Caco-2 (cell line): Measurements from ENCODE around the gene CCDC71. TPM values are rescaled to one million over a fixed set of nuclear protein-coding genes. Genes with fewer than 3 reads are reported as not detected.

Experiments used
- BruUV-seq: library from RNA; stranded (reverse); fragments of 400-500 nt; replicated peaks from 2 replicates; lab custom pipeline; 2021; lab: Mats Ljungman, UMichigan
- CTCF ChIA-PET: fragments of 300-600 bp; sonication (Branson Sonifier 250); formaldehyde crosslinking; loops from one replicate; lab custom pipeline; 2022; ENCODE audit warnings: antibody characterized with exemption; lab: Charles Lee
- POLR2A ChIA-PET: fragments of 300-600 bp; sonication (Branson Sonifier 250); formaldehyde crosslinking; loops from one replicate; lab custom pipeline; 2022; ENCODE audit warnings: antibody characterized with exemption; lab: Charles Lee
- DNase-seq, 2 experiments: peaks; one replicate each; pipeline versions ENCODE4 v3.0.0 to v3.0.0-alpha.2; 2020 to 2022
- H3K27me3 ChIP-seq: replicated peaks from 2 replicates; pipeline ENCODE4 v1.6.0; 2011; ENCODE audit warnings: low read length; ENCODE audit not compliant: control insufficient read depth, insufficient read depth
- H3K36me3 ChIP-seq: 2 replicates; pipeline ENCODE4 v1.5.1; 2011; ENCODE audit warnings: low read length; ENCODE audit not compliant: control insufficient read depth, insufficient read depth
- H3K4me1 ChIP-seq: fragments of 250-450 bp; sonication (Bioruptor Pico); 2 replicates; pipeline ENCODE4 v1.5.1; 2020; ENCODE audit warnings: mild to moderate bottlenecking
- H3K4me3 ChIP-seq: 2 replicates; pipeline ENCODE4 v1.5.1; 2011; ENCODE audit warnings: low read depth, mild to moderate bottlenecking, control low read depth, low read length
- H3K9me3 ChIP-seq: fragments of 250-450 bp; sonication (Bioruptor Pico); 2 replicates; pipeline ENCODE4 v1.5.1; 2020; ENCODE audit warnings: mild to moderate bottlenecking, moderate library complexity
- H3K27ac Mint-ChIP-seq: one replicate; pipeline ENCODE4 v1.8.0; 2022; ENCODE audit warnings: mixed read lengths; ENCODE audit not compliant: unreplicated experiment
- H3K27me3 Mint-ChIP-seq: one replicate; pipeline ENCODE4 v1.8.0; 2022; ENCODE audit warnings: mixed read lengths; ENCODE audit not compliant: insufficient read depth, unreplicated experiment
- H3K36me3 Mint-ChIP-seq: one replicate; pipeline ENCODE4 v1.8.0; 2022; ENCODE audit warnings: mild to moderate bottlenecking, mixed read lengths; ENCODE audit not compliant: insufficient read depth, unreplicated experiment
- H3K4me1 Mint-ChIP-seq: one replicate; pipeline ENCODE4 v1.8.0; 2022; ENCODE audit warnings: low read depth, mixed read lengths; ENCODE audit not compliant: unreplicated experiment
- H3K4me3 Mint-ChIP-seq: one replicate; pipeline ENCODE4 v1.8.0; 2022; ENCODE audit warnings: mild to moderate bottlenecking, moderate library complexity, mixed read lengths; ENCODE audit not compliant: unreplicated experiment
- H3K9me3 Mint-ChIP-seq: one replicate; pipeline ENCODE4 v1.8.0; 2022; ENCODE audit warnings: mixed read lengths; ENCODE audit not compliant: unreplicated experiment
- intact Hi-C: fragments of 100-400 bp; cut with micrococcal nuclease; formaldehyde crosslinking; loops from one replicate; pipeline ENCODE4 v1.10.0; 2022; ENCODE audit not compliant: unreplicated experiment
- total RNA-seq: library from RNA; stranded (reverse); gene quantifications from 2 replicates; pipeline ENCODE4 v1.2.3, GENCODE V29; 2022
- TF ChIP-seq, protein P1 (sequence below), 2 experiments: fragments of 200-600 bp in 1 of 2; IDR thresholded peaks; 1 replicate in 1 of 2; 2 replicates in 1 of 2; pipeline versions ENCODE4 v1.5.1 to v1.8.0; 2011 to 2022; ENCODE audit warnings: antibody characterized with exemption in 1 of 2, control low read depth in 1 of 2, inconsistent platforms in 1 of 2, low read depth in 1 of 2, low read length in 1 of 2, mild to moderate bottlenecking in 1 of 2, moderate library complexity in 1 of 2; ENCODE audit not compliant: insufficient read depth in 1 of 2, severe bottlenecking in 1 of 2, unreplicated experiment in 1 of 2

Gene CCDC71
- total RNA-seq, 1 experiment from 2014 or later = 15.9 TPM

DNA sequence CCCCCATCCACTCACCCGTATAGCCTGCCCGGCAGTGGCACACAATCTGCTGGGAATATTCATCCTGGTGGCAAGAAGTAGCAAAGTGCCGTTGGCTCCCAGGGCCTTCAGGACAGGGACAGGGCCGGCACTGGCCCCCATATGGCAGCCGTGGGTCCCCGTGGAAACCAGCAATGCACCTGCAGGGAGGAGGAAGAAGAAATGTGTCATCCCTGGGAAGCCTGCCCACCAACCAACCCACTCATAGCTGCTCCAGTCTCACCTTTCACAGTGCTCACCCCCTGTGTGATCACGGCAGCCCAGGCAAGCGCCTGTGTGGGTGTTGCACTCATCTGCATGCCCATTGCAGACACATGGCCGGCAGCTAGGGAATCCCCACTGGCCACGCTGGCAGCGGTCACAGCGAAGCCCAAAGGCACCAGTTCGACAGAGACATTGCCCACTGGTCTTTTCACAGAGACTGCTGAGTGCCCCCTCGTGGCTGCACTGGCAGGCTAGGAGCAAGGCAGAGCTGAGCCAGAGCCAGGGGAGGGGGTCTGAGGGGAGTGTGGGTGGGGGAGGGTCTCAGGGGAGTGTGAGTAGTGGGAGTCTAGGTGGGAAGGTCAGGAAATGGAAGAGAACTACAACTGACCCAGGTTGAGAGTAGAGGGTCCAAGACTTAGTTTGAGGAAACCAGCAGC lies 41.0 kb downstream of the CCDC71 start:
- Histone ChIP-seq H3K9me3 (no peaks in the 10 kb centered on the region), H3K4me1 (peaks cover 3% of the 10 kb centered on the region; the same call in 1 of the 2 replicates), H3K4me3 (no peak overlapping the region), H3K36me3 (peaks cover 4% of the 10 kb centered on the region; the same call in 1 of the 2 replicates), H3K27me3 (no peaks in the 10 kb centered on the region)
- CTCF ChIA-PET = no interaction called here
- H3K27ac Mint-ChIP-seq = no peak overlapping the region
- POLR2A ChIA-PET = no interaction called here
- no TSS peak for BruUV-seq
- no peak overlapping the region for H3K4me3 Mint-ChIP-seq
- TF ChIP-seq, protein P1, sequence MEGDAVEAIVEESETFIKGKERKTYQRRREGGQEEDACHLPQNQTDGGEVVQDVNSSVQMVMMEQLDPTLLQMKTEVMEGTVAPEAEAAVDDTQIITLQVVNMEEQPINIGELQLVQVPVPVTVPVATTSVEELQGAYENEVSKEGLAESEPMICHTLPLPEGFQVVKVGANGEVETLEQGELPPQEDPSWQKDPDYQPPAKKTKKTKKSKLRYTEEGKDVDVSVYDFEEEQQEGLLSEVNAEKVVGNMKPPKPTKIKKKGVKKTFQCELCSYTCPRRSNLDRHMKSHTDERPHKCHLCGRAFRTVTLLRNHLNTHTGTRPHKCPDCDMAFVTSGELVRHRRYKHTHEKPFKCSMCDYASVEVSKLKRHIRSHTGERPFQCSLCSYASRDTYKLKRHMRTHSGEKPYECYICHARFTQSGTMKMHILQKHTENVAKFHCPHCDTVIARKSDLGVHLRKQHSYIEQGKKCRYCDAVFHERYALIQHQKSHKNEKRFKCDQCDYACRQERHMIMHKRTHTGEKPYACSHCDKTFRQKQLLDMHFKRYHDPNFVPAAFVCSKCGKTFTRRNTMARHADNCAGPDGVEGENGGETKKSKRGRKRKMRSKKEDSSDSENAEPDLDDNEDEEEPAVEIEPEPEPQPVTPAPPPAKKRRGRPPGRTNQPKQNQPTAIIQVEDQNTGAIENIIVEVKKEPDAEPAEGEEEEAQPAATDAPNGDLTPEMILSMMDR (IDR thresholded peaks at IDR 0.05; ENCODE audit: insufficient read depth in 1 of 2, low read depth in 1 of 2, low read length in 1 of 2, severe bottlenecking in 1 of 2, unreplicated experiment in 1 of 2) = no peak
- H3K27me3 Mint-ChIP-seq = no peaks in the 10 kb centered on the region
- H3K4me1 Mint-ChIP-seq = no peaks in the 10 kb centered on the region
- DNase-seq = no peak
- intact Hi-C loops = no loop called here
- peaks cover 26% of the 10 kb centered on the region for H3K36me3 Mint-ChIP-seq
- H3K9me3 Mint-ChIP-seq = no peaks in the 10 kb centered on the region

DNA sequence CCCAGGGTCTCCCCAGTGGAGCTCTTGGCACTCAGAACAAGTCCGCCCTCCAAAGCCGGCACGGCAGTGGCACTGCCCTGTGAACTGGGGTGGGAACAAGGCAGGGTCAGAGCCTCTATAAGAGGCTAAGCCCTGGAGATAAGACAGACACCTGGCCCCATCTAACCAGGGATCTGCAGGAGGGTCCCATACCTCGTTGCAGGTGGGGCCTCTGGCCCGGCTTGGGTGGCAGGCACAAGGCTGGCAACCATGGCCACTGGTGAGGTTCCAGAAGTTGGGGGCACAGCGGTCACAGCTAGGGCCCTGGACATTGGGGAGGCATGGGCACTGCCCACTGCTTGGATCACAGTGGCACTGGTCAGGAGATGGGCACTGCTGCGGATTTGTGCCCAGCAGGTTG lies 41.9 kb downstream of the CCDC71 start:
- ChIA-PET CTCF (no interaction called here), POLR2A (no interaction called here)
- TF ChIP-seq, protein P1 (IDR thresholded peaks at IDR 0.05; ENCODE audit: insufficient read depth in 1 of 2, low read depth in 1 of 2, low read length in 1 of 2, severe bottlenecking in 1 of 2, unreplicated experiment in 1 of 2) = no peak
- Histone ChIP-seq H3K36me3 (peaks cover 2% of the 10 kb centered on the region; the same call in 1 of the 2 replicates), H3K4me3 (no peak overlapping the region), H3K4me1 (peaks cover 9% of the 10 kb centered on the region; the same call in 1 of the 2 replicates), H3K27me3 (no peaks in the 10 kb centered on the region), H3K9me3 (no peaks in the 10 kb centered on the region)
- H3K4me3 Mint-ChIP-seq = no peak overlapping the region
- DNase-seq = no peak
- no peaks in the 10 kb centered on the region for H3K4me1 Mint-ChIP-seq
- peaks cover 21% of the 10 kb centered on the region for H3K36me3 Mint-ChIP-seq
- H3K27me3 Mint-ChIP-seq = no peaks in the 10 kb centered on the region
- BruUV-seq = no TSS peak
- intact Hi-C loops = no loop called here
- H3K27ac Mint-ChIP-seq = no peak overlapping the region
- H3K9me3 Mint-ChIP-seq = no peaks in the 10 kb centered on the region

DNA sequence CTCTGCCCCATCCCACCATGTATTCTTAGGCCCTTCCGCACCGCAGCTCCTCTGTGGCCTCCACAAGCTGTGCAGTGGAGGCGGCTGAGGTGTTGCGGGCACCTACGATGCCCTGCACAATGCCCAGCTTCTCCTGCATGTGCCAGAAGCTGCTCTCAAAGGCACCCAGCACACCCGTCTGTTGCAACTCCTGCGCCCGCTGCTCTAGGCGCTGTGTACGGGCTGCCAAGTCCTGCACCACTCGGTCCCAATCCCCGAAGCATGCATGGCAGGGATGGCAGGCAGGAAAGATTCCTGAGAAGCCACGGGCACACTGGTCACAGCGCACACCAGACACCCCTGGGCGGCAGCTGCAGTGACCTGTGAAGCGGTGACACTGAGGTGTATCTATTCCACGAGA lies 42.4 kb downstream of the CCDC71 start:
- CTCF ChIA-PET = no interaction called here
- DNase-seq = no peak
- no TSS peak for BruUV-seq
- peaks cover 2% of the 10 kb centered on the region; the same call in 1 of the 2 replicates for H3K36me3 ChIP-seq
- H3K27me3 ChIP-seq = no peaks in the 10 kb centered on the region
- no peaks in the 10 kb centered on the region for H3K9me3 ChIP-seq
- Mint-ChIP-seq H3K27ac (no peak overlapping the region), H3K9me3 (no peaks in the 10 kb centered on the region), H3K4me3 (no peak overlapping the region), H3K4me1 (no peaks in the 10 kb centered on the region), H3K27me3 (no peaks in the 10 kb centered on the region), H3K36me3 (peaks cover 23% of the 10 kb centered on the region)
- TF ChIP-seq, protein P1 (IDR thresholded peaks at IDR 0.05; ENCODE audit: insufficient read depth in 1 of 2, low read depth in 1 of 2, low read length in 1 of 2, severe bottlenecking in 1 of 2, unreplicated experiment in 1 of 2) = no peak
- intact Hi-C loops = no loop called here
- H3K4me3 ChIP-seq = no peak overlapping the region
- H3K4me1 ChIP-seq = peaks cover 9% of the 10 kb centered on the region; the same call in 1 of the 2 replicates
- POLR2A ChIA-PET = no interaction called here
